Uterus (tissue), 4 donors: ENCODE data around the gene SCGB3A2. TPM values are rescaled to one million over a fixed set of nuclear protein-coding genes. Genes with fewer than 3 reads are reported as not detected.
"Not testable (repeated sequence)": the region's sequence is repeated elsewhere in the genome, so short reads cannot be mapped to it uniquely, and the experiment has no call there.

Source experiments
- DNase-seq, 2 donors: peaks; one replicate each; pipeline ENCODE4 v3.0.0-alpha.2; 2019 to 2020
- H3K27ac ChIP-seq, 2 donors: fragments of 200-600 bp; sonication (generic); 1 replicate in 1 of 2; 2 replicates in 1 of 2; pipeline ENCODE4 v1.5.1; 2016 to 2018
- H3K27me3 ChIP-seq, 2 donors: fragments of 200-600 bp; sonication (generic); one replicate each; pipeline ENCODE4 v1.5.1; 2018 to 2019; ENCODE audit warnings: control low read depth in 1 of 2
- H3K36me3 ChIP-seq, 2 donors: fragments of 200-600 bp; sonication (generic); one replicate each; pipeline ENCODE4 v1.5.1; 2019; ENCODE audit warnings: control low read depth in 1 of 2
- H3K4me1 ChIP-seq, 2 donors: fragments of 200-600 bp; sonication (generic); one replicate each; pipeline ENCODE4 v1.5.1; 2018 to 2019; ENCODE audit warnings: control low read depth in 1 of 2
- H3K4me3 ChIP-seq, 2 donors: fragments of 200-600 bp; sonication (generic); 1 replicate in 1 of 2; 2 replicates in 1 of 2; pipeline ENCODE4 v1.5.1; 2018 to 2019; ENCODE audit warnings: mild to moderate bottlenecking in 1 of 2
- H3K9me3 ChIP-seq, 2 donors: fragments of 200-600 bp; sonication (generic); one replicate each; pipeline ENCODE4 v1.5.1; 2019; ENCODE audit warnings: control low read depth in 1 of 2
- CTCF ChIP-seq, 4 experiments: fragments of 200-600 bp in 2 of 4; fragments of 450-650 bp in 2 of 4; sonication (generic) in 2 of 4; IDR thresholded peaks; one replicate each; pipeline ENCODE4 v1.5.1; 2016 to 2019; ENCODE audit warnings: antibody characterized with exemption in 4 of 4, mild to moderate bottlenecking in 2 of 4, moderate library complexity in 1 of 4
- POLR2A ChIP-seq, 2 donors: fragments of 450-650 bp; IDR thresholded peaks; one replicate each; pipeline ENCODE4 v1.6.1; 2016; ENCODE audit warnings: antibody characterized with exemption in 2 of 2, mild to moderate bottlenecking in 1 of 2, moderate library complexity in 1 of 2
- intact Hi-C: fragments of 100-400 bp; cut with DNase I; formaldehyde crosslinking; loops from one replicate; pipeline ENCODE4 v1.15.1; 2023; ENCODE audit warnings: low total_unique reads
- total RNA-seq, 4 donors: library from RNA; depleted of rRNA in 3 of 4; stranded (reverse); fragments of >200 nt in 3 of 4; gene quantifications; one replicate each; pipeline versions ENCODE4 v1.1.0 to v1.2.4, GENCODE V29; 2014 to 2023
- donor health status: DM: yes; HTN: yes; CAD: no.

The SCGB3A2 gene
- total RNA-seq, 4 donors from 2014 or later: not detected

GRCh38 chr5:147860641-147861025 lies 17.9 kb upstream of the SCGB3A2 start:
- H3K27ac ChIP-seq: no peak overlapping the region
- no peaks in the 10 kb centered on the region for H3K9me3 ChIP-seq
- H3K4me3 ChIP-seq: no peak overlapping the region
- no peaks in the 10 kb centered on the region for H3K4me1 ChIP-seq
- TF ChIP-seq POLR2A (IDR thresholded peaks at IDR 0.05): no peak
- no peak for TF ChIP-seq CTCF (IDR thresholded peaks at IDR 0.05)
- DNase-seq: no peak
- H3K27me3 ChIP-seq: no peaks in the 10 kb centered on the region
- no peaks in the 10 kb centered on the region for H3K36me3 ChIP-seq
- intact Hi-C loops: no loop called here

GRCh38 chr5:147863454-147864158 lies 14.9 kb upstream of the SCGB3A2 start:
- TF ChIP-seq CTCF (IDR thresholded peaks at IDR 0.05) (no peak), POLR2A (IDR thresholded peaks at IDR 0.05) (no peak)
- no peak for DNase-seq
- H3K9me3 ChIP-seq: no peaks in the 10 kb centered on the region
- no peak overlapping the region for H3K4me3 ChIP-seq
- H3K36me3 ChIP-seq: no peaks in the 10 kb centered on the region
- H3K27ac ChIP-seq: no peak overlapping the region
- no peaks in the 10 kb centered on the region for H3K27me3 ChIP-seq
- H3K4me1 ChIP-seq: no peaks in the 10 kb centered on the region
- intact Hi-C loops: no loop called here

- Histone ChIP-seq H3K36me3 (no peaks in the 10 kb centered on the region), H3K9me3 (no peaks in the 10 kb centered on the region), H3K27ac (no peak overlapping the region), H3K27me3 (no peaks in the 10 kb centered on the region), H3K4me1 (no peaks in the 10 kb centered on the region), H3K4me3 (no peak overlapping the region)
- no peak for DNase-seq
- intact Hi-C loops: no loop called here
- TF ChIP-seq CTCF (IDR thresholded peaks at IDR 0.05) (no peak), POLR2A (IDR thresholded peaks at IDR 0.05) (no peak)
Measured at GRCh38 chr5:147869112-147869511, 9.4 kb upstream of the SCGB3A2 start.

- H3K9me3 ChIP-seq, H3K27ac ChIP-seq, intact Hi-C loops, H3K36me3 ChIP-seq, H3K4me1 ChIP-seq, H3K4me3 ChIP-seq, H3K27me3 ChIP-seq, DNase-seq: not testable (repeated sequence)
Measured at GRCh38 chr5:147869892-147870291, 8.6 kb upstream of the SCGB3A2 start.

- H3K36me3 ChIP-seq, DNase-seq, H3K27ac ChIP-seq, H3K4me3 ChIP-seq, intact Hi-C loops, H3K4me1 ChIP-seq, H3K27me3 ChIP-seq, H3K9me3 ChIP-seq: not testable (repeated sequence)
Measured at GRCh38 chr5:147871980-147872549, 6.4 kb upstream of the SCGB3A2 start.

GRCh38 chr5:147872744-147873435 lies 5.6 kb upstream of the SCGB3A2 start:
- H3K9me3 ChIP-seq, intact Hi-C loops, H3K4me1 ChIP-seq, DNase-seq, H3K27ac ChIP-seq, H3K27me3 ChIP-seq, H3K4me3 ChIP-seq, H3K36me3 ChIP-seq: not testable (repeated sequence)

GRCh38 chr5:147874118-147874875 lies 4.2 kb upstream of the SCGB3A2 start:
- H3K27me3 ChIP-seq, H3K27ac ChIP-seq, H3K4me3 ChIP-seq, H3K9me3 ChIP-seq, DNase-seq, H3K36me3 ChIP-seq, H3K4me1 ChIP-seq, intact Hi-C loops: not testable (repeated sequence)
